HUES6 (cell line): ENCODE measurements around the gene ACAD8.
"Not testable (repeated sequence)": the region's sequence is repeated elsewhere in the genome, so short reads cannot be mapped to it uniquely, and the experiment has no call there.

Experiments used
- H3K27ac ChIP-seq: 2 replicates; pipeline ENCODE4 v1.7.0; 2013; ENCODE audit warnings: low read depth, mild to moderate bottlenecking, low read length, inconsistent platforms
- H3K27me3 ChIP-seq: 2 replicates; pipeline ENCODE4 v1.6.1; 2013; ENCODE audit warnings: low read length; ENCODE audit not compliant: control insufficient read depth, insufficient read depth
- H3K36me3 ChIP-seq: 2 replicates; pipeline ENCODE4 v1.6.1; 2013; ENCODE audit warnings: low read length; ENCODE audit not compliant: control insufficient read depth, insufficient read depth
- H3K4me1 ChIP-seq: 2 replicates; pipeline ENCODE4 v1.6.1; 2013; ENCODE audit warnings: low read length; ENCODE audit not compliant: control insufficient read depth, insufficient read depth
- H3K4me3 ChIP-seq: 2 replicates; pipeline ENCODE4 v1.5.1; 2013; ENCODE audit warnings: low read depth, low read length
- H3K9ac ChIP-seq: one replicate; pipeline ENCODE4 v1.6.1; 2013; ENCODE audit warnings: mild to moderate bottlenecking, low read length
- H3K9me3 ChIP-seq: 2 replicates; pipeline ENCODE4 v1.6.1; 2013; ENCODE audit warnings: low read depth, low read length; ENCODE audit not compliant: control insufficient read depth, insufficient read depth

The ACAD8 gene

GRCh38 chr11:134254433-134255183 is 1.2 kb downstream of the ACAD8 start:
- Histone ChIP-seq H3K9me3 (no peaks in the 10 kb centered on the region), H3K27me3 (no peaks in the 10 kb centered on the region), H3K4me1 (peaks cover 12% of the 10 kb centered on the region; the same call in 1 of the 2 replicates), H3K4me3 (peak overlapping the region; percentile 89), H3K9ac (no peak overlapping the region), H3K36me3 (peaks cover 47% of the 10 kb centered on the region), H3K27ac (no peak overlapping the region)

- H3K4me1 ChIP-seq = peaks cover 12% of the 10 kb centered on the region; the same call in 1 of the 2 replicates
- H3K27me3 ChIP-seq, H3K4me3 ChIP-seq: not testable (repeated sequence)
Observed at GRCh38 chr11:134255184-134255561, 1.8 kb downstream of the ACAD8 start.

GRCh38 chr11:134257101-134257500 is 3.7 kb downstream of the ACAD8 start:
- peaks cover 6% of the 10 kb centered on the region; the same call in 1 of the 2 replicates for H3K4me1 ChIP-seq
- H3K27ac ChIP-seq = no peak overlapping the region

More at GRCh38 chr11:134255184-134255561, 1.8 kb downstream of the ACAD8 start:
- H3K27ac ChIP-seq, H3K9me3 ChIP-seq, H3K9ac ChIP-seq: not testable (repeated sequence)
- H3K36me3 ChIP-seq = peaks cover 47% of the 10 kb centered on the region

GRCh38 chr11:134258577-134258976 is 5.2 kb downstream of the ACAD8 start:
- Histone ChIP-seq H3K4me1 (peaks cover 6% of the 10 kb centered on the region; the same call in 1 of the 2 replicates), H3K36me3 (peaks cover 67% of the 10 kb centered on the region), H3K4me3 (no peak overlapping the region), H3K27ac (no peak overlapping the region), H3K9me3 (no peaks in the 10 kb centered on the region), H3K27me3 (no peaks in the 10 kb centered on the region), H3K9ac (no peak overlapping the region)

More at GRCh38 chr11:134257101-134257500, 3.7 kb downstream of the ACAD8 start:
- H3K36me3 ChIP-seq = peaks cover 52% of the 10 kb centered on the region
- H3K4me3 ChIP-seq = no peak overlapping the region
- H3K9ac ChIP-seq = no peak overlapping the region
- H3K27me3 ChIP-seq = no peaks in the 10 kb centered on the region
- H3K9me3 ChIP-seq = no peaks in the 10 kb centered on the region

- Histone ChIP-seq H3K9ac (no peak overlapping the region), H3K4me3 (no peak overlapping the region), H3K36me3 (peaks cover 70% of the 10 kb centered on the region), H3K9me3 (no peaks in the 10 kb centered on the region), H3K27ac (no peak overlapping the region), H3K4me1 (0 out of 2 replicates have a peak, but pooled peaks cover 2% of the 10 kb centered on the region), H3K27me3 (no peaks in the 10 kb centered on the region)
Observed at GRCh38 chr11:134260503-134260902, 7.1 kb downstream of the ACAD8 start.

- Histone ChIP-seq H3K4me3 (no peak overlapping the region), H3K4me1 (0 out of 2 replicates have a peak, but pooled peaks cover 2% of the 10 kb centered on the region), H3K9ac (no peak overlapping the region), H3K27me3 (no peaks in the 10 kb centered on the region), H3K9me3 (no peaks in the 10 kb centered on the region), H3K36me3 (peaks cover 70% of the 10 kb centered on the region), H3K27ac (no peak overlapping the region)
Observed at GRCh38 chr11:134260983-134261382, 7.6 kb downstream of the ACAD8 start.

- no peak overlapping the region for H3K27ac ChIP-seq
- H3K27me3 ChIP-seq = no peaks in the 10 kb centered on the region
- H3K9ac ChIP-seq = no peak overlapping the region
- H3K9me3 ChIP-seq = no peaks in the 10 kb centered on the region
- peaks cover 11% of the 10 kb centered on the region for H3K4me1 ChIP-seq
- no peak overlapping the region for H3K4me3 ChIP-seq
- H3K36me3 ChIP-seq = peaks cover 63% of the 10 kb centered on the region
Observed at GRCh38 chr11:134261626-134262488, 8.5 kb downstream of the ACAD8 start.

GRCh38 chr11:134264966-134265764 is 11.8 kb downstream of the ACAD8 start:
- H3K27ac ChIP-seq = no peak overlapping the region
- no peaks in the 10 kb centered on the region for H3K27me3 ChIP-seq
- H3K4me3 ChIP-seq = no peak overlapping the region
- peaks cover 36% of the 10 kb centered on the region for H3K36me3 ChIP-seq
- peaks cover 26% of the 10 kb centered on the region for H3K4me1 ChIP-seq
- no peaks in the 10 kb centered on the region for H3K9me3 ChIP-seq
- no peak overlapping the region for H3K9ac ChIP-seq

GRCh38 chr11:134266440-134266839 is 13.1 kb downstream of the ACAD8 start:
- H3K27me3 ChIP-seq = no peaks in the 10 kb centered on the region
- no peak overlapping the region for H3K9ac ChIP-seq
- H3K4me3 ChIP-seq = no peak overlapping the region
- H3K27ac ChIP-seq = no peak overlapping the region
- H3K36me3 ChIP-seq = peaks cover 25% of the 10 kb centered on the region
- peaks cover 37% of the 10 kb centered on the region for H3K4me1 ChIP-seq
- H3K9me3 ChIP-seq = no peaks in the 10 kb centered on the region

- no peak overlapping the region for H3K4me3 ChIP-seq
- H3K9ac ChIP-seq = no peak overlapping the region
- H3K27ac ChIP-seq = no peak overlapping the region
- no peaks in the 10 kb centered on the region for H3K27me3 ChIP-seq
- H3K4me1 ChIP-seq = peaks cover 41% of the 10 kb centered on the region
- H3K36me3 ChIP-seq = peaks cover 21% of the 10 kb centered on the region
- H3K9me3 ChIP-seq = no peaks in the 10 kb centered on the region
Observed at GRCh38 chr11:134266841-134267251, 13.5 kb downstream of the ACAD8 start.
